Liver (tissue), 9 donors: Measurements from ENCODE around the gene MYRF. TPM values are rescaled to one million over a fixed set of nuclear protein-coding genes. Genes with fewer than 3 reads are reported as not detected.

Source experiments
- DNase-seq: peaks from one replicate; pipeline ENCODE4 v3.0.0-alpha.2; 2017; ENCODE audit warnings: low spot score
- H3K27ac ChIP-seq, 2 donors: one replicate each; pipeline ENCODE4 v1.7.0; 2013; ENCODE audit warnings: inconsistent platforms in 2 of 2, low read length in 2 of 2, control low read depth in 1 of 2, low read depth in 1 of 2, mild to moderate bottlenecking in 1 of 2
- H3K27me3 ChIP-seq, 4 donors: one replicate each; pipeline versions ENCODE4 v1.6.1 to v1.7.0; 2013; ENCODE audit warnings: low read length in 3 of 4, inconsistent platforms in 1 of 4, mild to moderate bottlenecking in 1 of 4, moderate library complexity in 1 of 4; ENCODE audit not compliant: control insufficient read depth in 4 of 4, insufficient read depth in 4 of 4
- H3K36me3 ChIP-seq, 4 donors: one replicate each; pipeline versions ENCODE4 v1.6.1 to v1.7.0; 2013; ENCODE audit warnings: low read length in 3 of 4, mild to moderate bottlenecking in 3 of 4, low read depth in 1 of 4, moderate library complexity in 1 of 4; ENCODE audit not compliant: control insufficient read depth in 4 of 4, insufficient read depth in 3 of 4
- H3K4me1 ChIP-seq, 4 donors: one replicate each; pipeline versions ENCODE4 v1.6.1 to v1.7.0; 2013; ENCODE audit warnings: low read length in 3 of 4, mild to moderate bottlenecking in 3 of 4, moderate library complexity in 1 of 4; ENCODE audit not compliant: control insufficient read depth in 4 of 4, insufficient read depth in 4 of 4
- H3K4me3 ChIP-seq, 3 donors: one replicate each; pipeline versions ENCODE4 v1.6.1 to v1.7.0; 2013; ENCODE audit warnings: low read length in 3 of 3, control low read depth in 1 of 3, low read depth in 1 of 3, mild to moderate bottlenecking in 1 of 3
- H3K9ac ChIP-seq, 2 donors: one replicate each; pipeline ENCODE4 v1.7.0; 2013; ENCODE audit warnings: low read length in 2 of 2, mild to moderate bottlenecking in 2 of 2, moderate library complexity in 2 of 2, control low read depth in 1 of 2, low read depth in 1 of 2
- H3K9me3 ChIP-seq, 4 donors: one replicate each; pipeline versions ENCODE4 v1.6.1 to v1.7.0; 2013; ENCODE audit warnings: low read length in 3 of 4; ENCODE audit not compliant: control insufficient read depth in 4 of 4
- EGR1 ChIP-seq, 2 donors: IDR thresholded peaks; 2 replicates each; pipeline ENCODE4 v1.6.1; 2016 to 2018; ENCODE audit warnings: antibody characterized with exemption in 2 of 2, low read depth in 2 of 2
- FOXA1 ChIP-seq: IDR thresholded peaks from 2 replicates; pipeline ENCODE4 v1.6.1; 2016; ENCODE audit warnings: antibody characterized with exemption
- FOXA2 ChIP-seq: IDR thresholded peaks from 2 replicates; pipeline ENCODE4 v1.6.1; 2016; ENCODE audit warnings: antibody characterized with exemption
- GABPA ChIP-seq, 2 donors: IDR thresholded peaks in 1 of 2; conservative IDR thresholded peaks in 1 of 2; 2 replicates each; pipeline ENCODE4 v1.6.1; 2016; ENCODE audit warnings: antibody characterized with exemption in 2 of 2, mild to moderate bottlenecking in 1 of 2, moderate library complexity in 1 of 2
- HNF4A ChIP-seq, 2 donors: conservative IDR thresholded peaks; 2 replicates each; pipeline ENCODE4 v1.6.1; 2016; ENCODE audit warnings: antibody characterized with exemption in 2 of 2, mild to moderate bottlenecking in 2 of 2
- HNF4G ChIP-seq: IDR thresholded peaks from 2 replicates; pipeline ENCODE4 v1.6.1; 2016; ENCODE audit warnings: antibody characterized with exemption
- JUND ChIP-seq, 2 donors: IDR thresholded peaks; 2 replicates each; pipeline ENCODE4 v1.6.1; 2016; ENCODE audit warnings: antibody characterized with exemption in 2 of 2
- NR2F2 ChIP-seq: IDR thresholded peaks from 2 replicates; pipeline ENCODE4 v1.6.1; 2016; ENCODE audit warnings: antibody characterized with exemption
- RAD21 ChIP-seq, 2 donors: IDR thresholded peaks; 2 replicates each; pipeline ENCODE4 v1.6.1; 2016; ENCODE audit warnings: antibody characterized with exemption in 2 of 2, mild to moderate bottlenecking in 2 of 2
- REST ChIP-seq: IDR thresholded peaks from 2 replicates; pipeline ENCODE4 v1.6.1; 2016; ENCODE audit warnings: antibody characterized with exemption, mild to moderate bottlenecking
- RXRA ChIP-seq, 2 donors: IDR thresholded peaks; 2 replicates each; pipeline ENCODE4 v1.6.1; 2017 to 2018; ENCODE audit warnings: antibody characterized with exemption in 2 of 2, mild to moderate bottlenecking in 1 of 2
- SP1 ChIP-seq: IDR thresholded peaks from 2 replicates; pipeline ENCODE4 v1.6.1; 2018; ENCODE audit warnings: antibody characterized with exemption, mild to moderate bottlenecking
- TAF1 ChIP-seq: conservative IDR thresholded peaks from 2 replicates; pipeline ENCODE4 v1.6.1; 2016; ENCODE audit warnings: antibody characterized with exemption, mild to moderate bottlenecking
- YY1 ChIP-seq: IDR thresholded peaks from 2 replicates; pipeline ENCODE4 v1.6.1; 2016; ENCODE audit warnings: antibody characterized with exemption, mild to moderate bottlenecking
- WGBS: extraction: QIAGEN DNeasy Blood & Tissue Kit; methylation state at CpG from one replicate; pipeline ENCODE4 v1.1.7; 2013; 5-methylcytosine and 5-hydroxymethylcytosine counted together
- polyA plus RNA-seq, 2 donors: library from polyadenylated mRNA; stranded (reverse) in 1 of 2; unstranded in 1 of 2; fragments of 200-250 nt in 1 of 2; fragments of >200 nt in 1 of 2; fragmentation: Nextera tagmentation in 1 of 2; extraction: Ambion mirVana in 1 of 2; gene quantifications; one replicate each; pipeline versions ENCODE4 v1.2.1 to v1.2.3, GENCODE V29; 2013 to 2015
- total RNA-seq, 2 donors: library from RNA; depleted of rRNA; stranded (reverse); fragments of >200 nt; gene quantifications; one replicate each; pipeline ENCODE4 v1.2.3, GENCODE V29; 2014
- TF ChIP-seq, protein P1 (sequence below): IDR thresholded peaks from 2 replicates; pipeline ENCODE4 v1.6.1; 2016; ENCODE audit warnings: antibody characterized with exemption
- TF ChIP-seq, protein P2 (sequence below): IDR thresholded peaks from 2 replicates; pipeline ENCODE4 v1.6.1; 2016; ENCODE audit warnings: antibody characterized with exemption
- TF ChIP-seq, protein P3 (sequence below): fragments of 150-350 bp; IDR thresholded peaks from 2 replicates; pipeline ENCODE4 v1.5.1; 2017; ENCODE audit warnings: improper control_type of control experiment, low read depth, low read length; ENCODE audit not compliant: missing input control
- TF ChIP-seq, protein P4 (sequence below): IDR thresholded peaks from 2 replicates; pipeline ENCODE4 v1.6.1; 2016; ENCODE audit warnings: antibody characterized with exemption
- donor health status: healthy.
- donor health status: healthy.
- donor health status: healthy.
- donor health status: healthy.
- donor health status: healthy.

The MYRF gene
- total and polyA plus RNA-seq, 4 donors: 3.5 to 6.5 (median 4.4) TPM

DNA sequence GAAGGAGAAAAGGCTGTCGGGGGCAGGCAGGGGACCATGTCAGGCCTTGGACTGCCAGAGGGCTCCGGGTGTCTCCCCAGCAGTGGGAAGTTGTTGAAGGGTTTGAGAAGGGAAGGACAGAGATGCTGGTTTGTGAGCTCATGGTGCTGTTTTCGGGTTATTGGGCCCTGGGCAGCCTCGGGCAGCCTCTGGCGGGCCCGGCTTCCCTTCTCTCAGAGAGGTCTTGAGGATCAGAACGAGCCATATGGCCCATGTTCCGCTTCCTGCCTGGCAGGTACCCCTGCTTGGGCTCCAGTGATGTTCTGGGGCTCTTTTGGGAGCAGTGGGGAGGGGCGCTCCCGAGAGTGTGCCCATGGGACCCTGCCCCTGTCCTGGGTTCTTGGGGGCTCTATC, 9.8 kb downstream of the MYRF start:
- Histone ChIP-seq H3K27ac (no peak overlapping the region), H3K27me3 (no peaks in the 10 kb centered on the region), H3K9me3 (no peaks in the 10 kb centered on the region), H3K36me3 (no peaks in the 10 kb centered on the region), H3K4me1 (peaks cover 8 to 40% (median 29%) of the 10 kb centered on the region in 4 donors), H3K4me3 (no peak overlapping the region), H3K9ac (no peak overlapping the region)
- 89% methylated on average over 10 of the region's 10 CpGs for WGBS
- TF ChIP-seq REST (no peak), EGR1 (IDR thresholded peaks at IDR 0.05; ENCODE audit: low read depth in 2 of 2) (no peak), RXRA (IDR thresholded peaks at IDR 0.05) (no peak), HNF4G (no peak), RAD21 (IDR thresholded peaks at IDR 0.05) (no peak), TAF1 (no peak), HNF4A (conservative IDR thresholded peaks at IDR 0.05) (no peak), GABPA (IDR thresholded peaks at IDR 0.05 in 1 of 2, conservative IDR thresholded peaks at IDR 0.05 in 1 of 2) (no peak), SP1 (no peak)
- TF ChIP-seq, protein P1, sequence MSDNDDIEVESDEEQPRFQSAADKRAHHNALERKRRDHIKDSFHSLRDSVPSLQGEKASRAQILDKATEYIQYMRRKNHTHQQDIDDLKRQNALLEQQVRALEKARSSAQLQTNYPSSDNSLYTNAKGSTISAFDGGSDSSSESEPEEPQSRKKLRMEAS: no peak
- TF ChIP-seq, protein P2, sequence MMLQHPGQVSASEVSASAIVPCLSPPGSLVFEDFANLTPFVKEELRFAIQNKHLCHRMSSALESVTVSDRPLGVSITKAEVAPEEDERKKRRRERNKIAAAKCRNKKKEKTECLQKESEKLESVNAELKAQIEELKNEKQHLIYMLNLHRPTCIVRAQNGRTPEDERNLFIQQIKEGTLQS: no peak
- TF ChIP-seq, protein P3, sequence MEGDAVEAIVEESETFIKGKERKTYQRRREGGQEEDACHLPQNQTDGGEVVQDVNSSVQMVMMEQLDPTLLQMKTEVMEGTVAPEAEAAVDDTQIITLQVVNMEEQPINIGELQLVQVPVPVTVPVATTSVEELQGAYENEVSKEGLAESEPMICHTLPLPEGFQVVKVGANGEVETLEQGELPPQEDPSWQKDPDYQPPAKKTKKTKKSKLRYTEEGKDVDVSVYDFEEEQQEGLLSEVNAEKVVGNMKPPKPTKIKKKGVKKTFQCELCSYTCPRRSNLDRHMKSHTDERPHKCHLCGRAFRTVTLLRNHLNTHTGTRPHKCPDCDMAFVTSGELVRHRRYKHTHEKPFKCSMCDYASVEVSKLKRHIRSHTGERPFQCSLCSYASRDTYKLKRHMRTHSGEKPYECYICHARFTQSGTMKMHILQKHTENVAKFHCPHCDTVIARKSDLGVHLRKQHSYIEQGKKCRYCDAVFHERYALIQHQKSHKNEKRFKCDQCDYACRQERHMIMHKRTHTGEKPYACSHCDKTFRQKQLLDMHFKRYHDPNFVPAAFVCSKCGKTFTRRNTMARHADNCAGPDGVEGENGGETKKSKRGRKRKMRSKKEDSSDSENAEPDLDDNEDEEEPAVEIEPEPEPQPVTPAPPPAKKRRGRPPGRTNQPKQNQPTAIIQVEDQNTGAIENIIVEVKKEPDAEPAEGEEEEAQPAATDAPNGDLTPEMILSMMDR: no peak
- no peak for DNase-seq

- WGBS: 81% methylated on average over 15 of the region's 15 CpGs
- H3K27ac ChIP-seq: no peak overlapping the region
Measured at GRCh38 chr11:61762798-61763197, 10.4 kb downstream of the MYRF start.

More at GRCh38 chr11:61762798-61763197, 10.4 kb downstream of the MYRF start:
- Histone ChIP-seq H3K9me3 (no peaks in the 10 kb centered on the region), H3K4me1 (peaks cover 10 to 35% (median 25%) of the 10 kb centered on the region in 4 donors), H3K9ac (no peak overlapping the region), H3K27me3 (no peaks in the 10 kb centered on the region), H3K36me3 (no peaks in the 10 kb centered on the region), H3K4me3 (no peak overlapping the region)
- TF ChIP-seq HNF4A (conservative IDR thresholded peaks at IDR 0.05) (no peak), RXRA (IDR thresholded peaks at IDR 0.05) (no peak), REST (no peak), YY1 (no peak), SP1 (no peak), GABPA (IDR thresholded peaks at IDR 0.05 in 1 of 2, conservative IDR thresholded peaks at IDR 0.05 in 1 of 2) (no peak), FOXA2 (no peak), NR2F2 (no peak), FOXA1 (no peak), EGR1 (IDR thresholded peaks at IDR 0.05; ENCODE audit: low read depth in 2 of 2) (no peak), JUND (IDR thresholded peaks at IDR 0.05) (no peak)
- TF ChIP-seq, protein P4, sequence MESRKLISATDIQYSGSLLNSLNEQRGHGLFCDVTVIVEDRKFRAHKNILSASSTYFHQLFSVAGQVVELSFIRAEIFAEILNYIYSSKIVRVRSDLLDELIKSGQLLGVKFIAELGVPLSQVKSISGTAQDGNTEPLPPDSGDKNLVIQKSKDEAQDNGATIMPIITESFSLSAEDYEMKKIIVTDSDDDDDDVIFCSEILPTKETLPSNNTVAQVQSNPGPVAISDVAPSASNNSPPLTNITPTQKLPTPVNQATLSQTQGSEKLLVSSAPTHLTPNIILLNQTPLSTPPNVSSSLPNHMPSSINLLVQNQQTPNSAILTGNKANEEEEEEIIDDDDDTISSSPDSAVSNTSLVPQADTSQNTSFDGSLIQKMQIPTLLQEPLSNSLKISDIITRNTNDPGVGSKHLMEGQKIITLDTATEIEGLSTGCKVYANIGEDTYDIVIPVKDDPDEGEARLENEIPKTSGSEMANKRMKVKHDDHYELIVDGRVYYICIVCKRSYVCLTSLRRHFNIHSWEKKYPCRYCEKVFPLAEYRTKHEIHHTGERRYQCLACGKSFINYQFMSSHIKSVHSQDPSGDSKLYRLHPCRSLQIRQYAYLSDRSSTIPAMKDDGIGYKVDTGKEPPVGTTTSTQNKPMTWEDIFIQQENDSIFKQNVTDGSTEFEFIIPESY: no peak
- TF ChIP-seq, protein P3: no peak
- TF ChIP-seq, protein P2: no peak
- DNase-seq: no peak
